ENCODE results near the gene DGCR6L.
"Not testable (repeated sequence)": the region's sequence is repeated elsewhere in the genome, so short reads cannot be mapped to it uniquely, and the experiment has no call there.

Gene DGCR6L

DNA sequence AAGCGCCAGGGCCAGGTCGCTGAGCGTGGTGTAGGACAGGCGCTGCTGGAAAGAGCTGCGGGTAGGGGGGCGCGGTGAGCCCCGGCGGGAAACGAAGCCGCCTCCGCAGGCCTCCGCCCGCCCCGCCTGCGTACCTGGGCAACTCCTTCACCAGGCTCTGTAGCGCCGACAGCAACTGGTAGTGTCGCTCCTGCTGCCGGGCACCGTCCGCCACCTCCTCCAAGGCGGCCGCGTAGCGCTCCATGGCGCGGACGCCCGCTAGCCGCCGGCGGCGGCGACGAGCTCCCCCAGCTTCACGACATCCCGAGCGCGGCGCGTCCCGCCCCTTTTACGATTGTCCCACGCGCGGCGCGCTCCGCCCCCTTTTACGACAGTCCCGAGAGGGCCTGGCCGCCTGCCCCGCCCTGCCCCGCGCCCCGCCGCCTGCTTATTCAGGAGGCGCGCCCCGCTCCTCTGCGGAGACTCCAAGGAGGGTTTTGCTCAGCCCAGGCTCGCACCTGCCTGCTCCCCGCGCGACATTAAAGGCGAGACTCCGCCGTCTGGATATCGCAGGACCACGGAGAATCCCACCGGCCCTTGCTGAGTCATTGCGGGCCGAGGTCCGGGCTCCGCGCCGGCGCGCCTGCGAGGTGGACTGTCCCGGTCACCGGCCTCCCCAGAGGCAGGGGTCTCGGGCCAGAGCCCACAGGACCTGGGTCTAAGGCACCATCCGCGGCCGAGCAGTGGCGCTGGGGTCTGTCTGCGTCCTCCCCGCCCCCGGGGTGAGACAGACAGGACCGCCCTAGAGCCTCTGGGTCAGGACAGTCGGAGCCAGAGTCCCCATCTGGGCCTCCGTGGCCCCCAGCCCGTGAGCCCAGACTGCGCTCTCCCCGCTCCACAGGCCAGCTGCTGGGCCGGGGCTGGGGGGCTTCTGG, at the start of gene DGCR6L:
Gene DGCR6L, minus strand, starts transcription at position 316 of the 914 bp plus-strand sequence. Its CDS starts 72 bp downstream, at position 244.
- ATAC-seq, result peak; percentile 78

DNA sequence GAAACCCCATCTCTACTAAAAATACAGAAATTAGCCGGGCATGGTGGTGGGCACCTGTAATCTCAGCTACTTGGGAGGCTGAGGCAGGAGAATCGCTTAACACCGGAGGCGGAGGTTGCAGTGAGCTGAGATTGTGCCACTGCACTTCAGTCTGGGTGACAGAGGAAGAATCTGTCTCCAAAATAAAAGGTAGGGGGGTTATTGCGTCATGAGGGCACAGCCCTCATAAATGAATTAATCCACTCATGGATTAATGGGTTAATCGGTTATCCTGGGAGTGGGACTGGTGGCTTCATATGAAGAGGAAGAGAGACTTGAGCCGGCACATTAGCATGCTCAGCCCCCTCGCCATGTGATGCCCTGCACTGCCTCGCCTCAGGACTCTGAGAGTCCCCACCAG, 49.0 kb upstream of the DGCR6L start:
- ATAC-seq, result not testable (repeated sequence)

More for the DNA sequence above, at the start of gene DGCR6L:
- TF ChIP-seq ESRRG (CRISPR knock-in tag; IDR thresholded peaks at IDR 0.05), result no peak
- no peak for TF ChIP-seq ARNTL (CRISPR knock-in tag; IDR thresholded peaks at IDR 0.05; ENCODE audit: borderline replicate concordance, low read depth)
- TF ChIP-seq CSDC2 (CRISPR knock-in tag; IDR thresholded peaks at IDR 0.05), result no peak
- TF ChIP-seq ZC3H10 (CRISPR knock-in tag; IDR thresholded peaks at IDR 0.05), result no peak
- no peak for TF ChIP-seq TOX (CRISPR knock-in tag; IDR thresholded peaks at IDR 0.05; ENCODE audit: borderline replicate concordance)

DNA sequence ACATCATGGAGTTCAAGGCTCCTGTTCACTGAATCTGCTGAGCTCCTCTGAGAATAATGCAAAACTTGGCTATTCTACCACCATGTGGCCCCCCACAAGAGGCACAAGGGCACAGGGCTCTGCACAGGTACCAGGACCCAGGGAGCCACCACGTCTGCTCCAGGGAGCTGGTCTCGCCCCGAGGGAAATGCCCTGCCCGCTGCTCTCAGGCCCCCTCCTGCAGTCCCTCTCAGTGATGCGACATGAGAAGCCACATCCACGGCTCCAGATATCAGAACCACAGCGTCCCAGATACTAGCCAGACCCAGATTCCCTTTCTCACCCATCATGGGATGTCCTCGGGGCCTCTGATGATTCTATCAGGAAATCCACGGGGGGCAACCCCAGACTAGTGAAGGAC, 47.0 kb upstream of the DGCR6L start:
- ATAC-seq, result not testable (repeated sequence)

DNA sequence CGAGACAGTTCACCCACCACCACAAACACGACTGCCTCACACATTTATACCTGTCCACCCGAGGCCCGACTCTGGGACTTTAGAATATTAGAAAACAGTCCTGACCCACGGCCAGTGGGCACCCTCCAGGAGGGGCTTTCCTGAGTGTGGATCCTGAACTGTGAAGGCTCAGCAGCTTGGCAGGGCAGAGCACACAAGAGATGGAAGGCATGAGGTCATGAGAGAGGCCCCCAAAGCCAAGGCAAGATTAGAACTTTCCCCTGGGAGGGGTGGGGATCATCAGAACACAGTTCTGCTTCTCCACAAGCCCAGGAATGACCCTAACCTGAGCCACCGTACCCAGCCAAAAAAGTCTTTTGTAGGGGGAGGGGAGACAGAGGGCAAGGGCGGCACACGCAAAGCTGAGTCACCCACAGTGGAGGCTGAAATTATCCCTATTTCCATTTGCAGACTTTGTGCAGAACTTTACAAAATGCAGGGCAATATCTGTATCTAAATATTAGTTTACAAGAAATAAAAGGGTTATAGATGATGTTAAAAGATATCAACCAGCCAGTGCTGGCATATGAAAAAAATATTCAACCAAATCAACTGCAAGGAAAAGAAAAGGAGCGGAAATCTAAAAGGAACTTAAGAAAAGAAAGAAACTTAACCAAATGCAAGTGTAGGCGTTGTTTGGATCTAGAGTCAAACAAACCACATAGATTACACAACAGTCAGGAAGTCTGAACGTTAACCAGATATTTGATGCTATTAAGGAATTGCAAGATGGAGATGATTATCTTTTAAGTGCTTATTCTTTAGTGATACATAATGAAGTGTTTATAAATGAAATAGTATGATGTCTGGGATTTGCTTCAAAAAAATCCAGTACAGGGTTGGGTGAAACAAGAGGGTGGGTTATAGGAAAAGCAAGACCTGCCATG, 44.7 kb upstream of the DGCR6L start:
- not testable (repeated sequence) for ATAC-seq

DNA sequence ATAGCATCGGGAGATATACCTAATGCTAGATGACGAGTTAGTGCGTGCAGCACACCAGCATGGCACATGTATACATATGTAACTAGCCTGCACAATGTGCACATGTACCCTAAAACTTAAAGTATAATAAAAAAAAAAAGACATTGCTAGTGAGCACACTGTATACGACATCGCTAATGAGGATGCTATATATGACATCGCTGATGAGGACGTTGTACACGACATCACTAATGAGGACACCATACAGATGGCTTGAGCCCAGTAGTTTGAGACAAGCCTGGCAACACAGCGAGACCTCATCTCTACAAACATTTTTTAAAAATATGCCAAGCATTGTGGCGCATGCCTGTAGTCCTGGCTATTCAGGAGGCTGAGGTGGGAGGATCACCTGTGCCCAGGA, 42.5 kb upstream of the DGCR6L start:
- peak; percentile 36; the same call in 1 of the 3 replicates for ATAC-seq

DNA sequence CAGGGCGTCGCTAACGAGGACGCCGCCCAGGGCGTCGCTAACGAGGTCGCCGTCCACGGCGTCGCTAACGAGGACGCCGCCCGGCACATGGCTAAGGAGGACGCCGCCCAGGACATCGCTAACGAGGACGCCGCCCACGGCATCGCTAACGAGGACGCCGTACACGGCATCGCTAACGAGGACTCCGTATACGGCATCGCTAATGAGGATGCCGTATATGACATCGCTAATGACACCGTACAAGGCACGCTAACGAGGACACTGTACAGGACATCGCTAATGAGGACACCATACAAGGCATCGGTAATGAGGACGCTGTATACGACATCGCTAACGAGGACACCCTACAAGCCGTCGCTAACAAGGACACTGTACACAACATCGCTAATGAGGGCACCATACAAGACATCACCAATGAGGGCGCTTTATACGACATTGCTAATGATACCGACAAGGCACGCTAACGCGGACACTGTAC, 41.9 kb upstream of the DGCR6L start:
- not testable (repeated sequence) for ATAC-seq

DNA sequence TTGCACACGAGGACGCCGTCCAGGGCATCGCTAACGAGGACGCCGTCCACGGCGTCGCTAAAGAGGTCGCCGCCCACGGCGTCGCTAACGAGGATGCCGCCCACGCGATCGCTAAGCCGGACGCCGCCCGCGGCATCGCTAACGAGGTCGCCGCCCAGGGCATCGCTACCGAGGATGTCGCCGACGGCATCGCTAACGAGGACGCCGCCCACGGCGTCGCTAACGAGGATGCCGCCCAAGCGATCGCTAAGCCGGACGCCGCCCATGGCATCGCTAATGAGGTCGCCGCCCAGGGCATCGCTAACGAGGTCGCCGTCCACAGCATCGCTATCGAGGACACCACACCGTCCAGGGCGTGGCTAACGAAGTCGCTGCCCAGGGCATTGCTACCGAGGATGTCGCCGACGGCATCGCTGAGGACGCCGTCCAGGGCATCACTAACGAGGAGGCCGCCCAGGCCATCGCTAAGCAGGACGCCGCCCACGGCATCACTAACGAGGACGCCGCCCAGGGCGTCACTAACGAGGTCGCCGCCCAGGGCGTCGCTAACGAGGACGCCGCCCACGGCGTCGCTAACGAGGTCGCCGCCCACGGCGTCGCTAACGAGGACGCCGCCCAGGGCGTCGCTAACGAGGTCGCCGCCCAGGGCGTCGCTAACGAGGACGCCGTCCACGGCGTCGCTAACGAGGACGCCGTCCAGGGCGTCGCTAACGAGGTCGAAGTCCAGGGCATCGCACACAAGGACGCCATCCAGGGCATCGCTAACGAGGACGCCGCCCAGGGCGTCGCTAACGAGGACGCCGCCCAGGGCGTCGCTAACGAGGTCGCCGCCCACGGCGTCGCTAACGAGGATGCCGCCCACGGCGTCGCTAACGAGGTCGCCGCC, 41.2 kb upstream of the DGCR6L start:
- ATAC-seq, result not testable (repeated sequence)

DNA sequence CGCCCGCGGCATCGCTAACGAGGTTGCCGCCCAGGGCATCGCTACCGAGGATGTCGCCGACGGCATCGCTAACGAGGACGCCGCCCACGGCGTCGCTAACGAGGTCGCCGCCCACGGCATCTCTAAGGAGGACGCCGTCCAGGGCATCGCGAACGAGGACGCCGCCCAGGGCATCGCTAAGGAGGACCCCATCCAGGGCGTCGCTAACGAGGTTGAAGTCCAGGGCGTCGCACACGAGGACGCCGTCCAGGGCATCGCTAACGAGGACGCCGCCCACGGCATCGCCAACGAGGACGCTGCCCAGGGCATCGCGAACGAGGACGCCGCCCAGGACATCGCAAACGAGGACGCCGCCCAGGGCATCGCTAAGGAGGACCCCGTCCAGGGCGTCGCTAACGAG, 40.4 kb upstream of the DGCR6L start:
- not testable (repeated sequence) for ATAC-seq

DNA sequence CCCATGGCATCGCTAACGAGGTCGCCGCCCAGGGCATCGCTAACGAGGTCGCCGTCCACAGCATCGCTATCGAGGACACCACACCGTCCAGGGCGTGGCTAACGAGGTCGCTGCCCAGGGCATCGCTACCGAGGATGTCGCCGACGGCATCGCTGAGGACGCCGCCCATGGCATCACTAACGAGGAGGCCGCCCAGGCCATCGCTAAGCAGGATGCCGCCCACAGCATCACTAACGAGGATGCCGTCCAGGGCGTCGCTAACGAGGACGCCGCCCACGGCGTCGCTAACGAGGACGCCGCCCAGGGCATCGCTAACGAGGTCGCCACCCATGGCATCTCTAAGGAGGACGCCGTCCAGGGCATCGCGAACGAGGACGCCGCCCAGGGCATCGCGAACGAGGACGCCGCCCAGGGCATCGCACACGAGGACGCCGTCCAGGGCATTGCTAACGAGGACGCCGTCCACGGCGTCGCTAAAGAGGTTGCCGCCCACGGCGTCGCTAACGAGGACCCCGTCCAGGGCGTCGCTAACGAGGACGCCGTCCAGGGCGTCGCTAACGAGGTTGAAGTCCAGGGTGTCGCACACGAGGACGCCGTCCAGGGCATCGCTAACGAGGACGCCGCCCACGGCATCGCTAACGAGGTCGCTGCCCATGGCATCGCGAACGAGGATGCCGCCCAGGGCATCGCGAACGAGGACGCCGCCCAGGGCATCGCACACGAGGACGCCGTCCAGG, 38.8 kb upstream of the DGCR6L start:
- ATAC-seq, result not testable (repeated sequence)

DNA sequence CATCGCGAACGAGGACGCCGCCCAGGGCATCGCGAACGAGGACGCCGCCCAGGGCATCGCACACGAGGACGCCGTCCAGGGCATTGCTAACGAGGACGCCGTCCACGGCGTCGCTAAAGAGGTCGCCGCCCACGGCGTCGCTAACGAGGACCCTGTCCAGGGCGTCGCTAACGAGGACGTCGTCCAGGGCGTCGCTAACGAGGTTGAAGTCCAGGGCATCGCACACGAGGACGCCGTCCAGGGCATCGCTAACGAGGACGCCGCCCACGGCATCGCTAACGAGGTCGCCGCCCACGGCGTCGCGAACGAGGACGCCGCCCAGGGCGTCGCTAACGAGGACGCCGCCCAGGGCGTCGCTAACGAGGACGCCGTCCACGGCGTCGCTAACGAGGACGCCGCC, 38.1 kb upstream of the DGCR6L start:
- ATAC-seq, result not testable (repeated sequence)

DNA sequence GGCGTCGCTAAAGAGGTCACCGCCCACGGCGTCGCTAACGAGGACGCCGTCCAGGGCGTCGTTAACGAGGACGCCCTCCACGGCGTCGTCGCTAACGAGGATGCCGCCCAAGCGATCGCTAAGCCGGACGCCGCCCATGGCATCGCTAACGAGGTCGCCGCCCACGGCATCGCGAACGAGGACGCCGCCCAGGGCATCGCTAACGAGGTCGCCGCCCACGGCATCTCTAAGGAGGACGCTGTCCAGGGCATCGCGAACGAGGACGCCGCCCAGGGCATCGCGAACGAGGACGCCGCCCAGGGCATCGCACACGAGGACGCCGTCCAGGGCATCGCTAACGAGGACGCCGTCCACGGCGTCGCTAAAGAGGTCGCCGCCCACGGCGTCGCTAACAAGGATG, 37.0 kb upstream of the DGCR6L start:
- not testable (repeated sequence) for ATAC-seq

DNA sequence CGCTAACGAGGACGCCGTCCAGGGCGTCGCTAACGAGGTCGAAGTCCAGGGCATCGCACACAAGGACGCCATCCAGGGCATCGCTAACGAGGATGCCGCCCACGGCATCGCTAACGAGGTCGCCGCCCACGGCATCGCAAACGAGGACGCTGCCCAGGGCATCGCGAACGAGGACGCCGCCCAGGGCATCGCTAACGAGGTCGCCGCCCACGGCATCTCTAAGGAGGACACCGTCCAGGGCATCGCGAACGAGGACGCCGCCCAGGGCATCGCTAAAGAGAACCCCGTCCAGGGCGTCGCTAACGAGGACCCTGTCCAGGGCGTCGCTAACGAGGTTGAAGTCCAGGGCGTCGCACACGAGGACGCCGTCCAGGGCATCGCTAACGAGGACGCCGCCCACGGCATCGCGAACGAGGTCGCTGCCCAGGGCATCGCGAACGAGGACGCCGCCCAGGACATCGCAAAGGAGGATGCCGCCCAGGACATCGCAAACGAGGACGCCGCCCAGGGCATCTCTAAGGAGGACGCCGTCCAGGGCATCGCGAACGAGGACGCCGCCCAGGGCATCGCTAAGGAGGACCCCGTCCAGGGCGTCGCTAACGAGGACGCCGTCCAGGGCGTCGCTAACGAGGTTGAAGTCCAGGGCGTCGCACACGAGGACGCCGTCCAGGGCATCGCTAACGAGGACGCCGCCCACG, 36.2 kb upstream of the DGCR6L start:
- not testable (repeated sequence) for ATAC-seq

Data from SK-N-SH treated with all-trans-retinoic acid at 6 μM for 48 hours (cell line).